ENCODE measurements around the gene APLP2.
"Not testable (repeated sequence)": the region's sequence is repeated elsewhere in the genome, so short reads cannot be mapped to it uniquely, and the experiment has no call there.

The APLP2 gene

DNA sequence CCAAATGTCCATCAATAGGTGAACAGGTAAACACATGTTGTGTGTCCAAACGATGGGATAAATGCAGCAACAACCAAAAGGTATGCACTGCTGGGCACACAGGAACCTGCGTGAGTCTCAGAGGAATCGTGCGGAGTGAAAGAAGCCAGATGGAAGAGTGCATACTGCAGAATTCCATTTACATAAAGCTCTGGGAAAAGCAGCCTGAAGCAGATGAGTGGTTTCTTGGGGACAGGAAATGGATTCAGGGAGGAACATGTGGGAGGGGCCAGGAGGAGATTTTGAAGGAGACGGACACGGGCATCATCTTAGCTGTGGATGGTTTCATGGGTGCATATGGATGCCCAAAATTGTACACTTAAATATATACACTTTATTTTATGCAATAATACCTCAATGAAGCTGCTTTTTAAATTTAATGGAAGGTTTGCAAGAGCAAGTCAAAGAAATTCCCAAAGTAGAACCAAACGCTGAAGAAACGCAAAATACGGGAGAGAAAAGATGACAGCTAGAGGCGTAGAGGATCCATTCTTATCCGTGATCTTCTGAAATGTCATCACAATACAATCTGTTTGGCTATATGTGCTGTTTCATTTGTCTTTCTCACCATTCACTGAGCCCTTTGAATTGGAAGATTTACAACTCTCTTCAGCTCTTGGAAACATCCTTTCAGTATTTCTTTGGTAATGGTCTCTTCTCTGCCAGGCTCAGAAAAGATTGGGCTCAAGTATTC is 114.3 kb downstream of the APLP2 start:
- H3K9me3 ChIP-seq (ENCODE audit: control insufficient read depth in 2 of 2, low read length in 2 of 2), result no peaks in the 10 kb centered on the region
- H3K4me3 ChIP-seq (ENCODE audit: low read length in 2 of 2), result no peak overlapping the region
- no peaks in the 10 kb centered on the region for H3K36me3 ChIP-seq (ENCODE audit: control insufficient read depth in 2 of 2, insufficient read depth in 2 of 2, low read length in 2 of 2)
- no peak overlapping the region for H3K27ac ChIP-seq (ENCODE audit: low read depth in 2 of 2, low read length in 2 of 2)
- H3K4me1 ChIP-seq (ENCODE audit: control insufficient read depth in 2 of 2, insufficient read depth in 2 of 2, low read length in 2 of 2), result peaks cover 48 to 63% of the 10 kb centered on the region in 2 donors
- H3K27me3 ChIP-seq (ENCODE audit: control insufficient read depth in 2 of 2, insufficient read depth in 2 of 2, low read length in 2 of 2), result no peaks in the 10 kb centered on the region
- no peak overlapping the region for H3K9ac ChIP-seq (ENCODE audit: low read depth in 1 of 2, low read length in 2 of 2)

DNA sequence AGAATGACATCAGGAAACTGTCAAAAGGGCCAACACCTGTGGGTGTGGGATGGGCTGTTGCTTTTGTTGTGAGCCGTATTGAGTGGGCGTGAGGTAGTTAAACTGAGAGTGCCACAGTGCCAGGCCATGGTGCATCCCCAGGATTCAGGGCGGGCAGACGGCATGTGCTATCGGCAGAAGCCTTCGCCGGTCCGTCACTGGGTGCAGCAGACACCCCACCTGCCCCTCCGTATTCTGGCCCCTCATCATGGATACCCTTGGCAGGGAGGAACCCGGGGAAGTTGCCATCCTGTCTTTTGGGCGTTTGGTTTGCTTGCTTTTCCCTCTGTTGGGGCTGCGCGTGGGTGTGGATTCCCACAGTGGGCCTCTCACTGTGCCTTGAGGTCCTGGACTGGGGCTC is 117.4 kb downstream of the APLP2 start:
- Histone ChIP-seq H3K4me3 (ENCODE audit: low read length in 2 of 2) (no peak overlapping the region), H3K27ac (ENCODE audit: low read depth in 2 of 2, low read length in 2 of 2) (peak overlapping the region in 1 of 2 donors; percentile 97), H3K36me3 (ENCODE audit: control insufficient read depth in 2 of 2, insufficient read depth in 2 of 2, low read length in 2 of 2) (peaks cover 5 to 8% of the 10 kb centered on the region in 2 donors), H3K27me3 (ENCODE audit: control insufficient read depth in 2 of 2, insufficient read depth in 2 of 2, low read length in 2 of 2) (no peaks in the 10 kb centered on the region), H3K4me1 (ENCODE audit: control insufficient read depth in 2 of 2, insufficient read depth in 2 of 2, low read length in 2 of 2) (peaks cover 38 to 58% of the 10 kb centered on the region in 2 donors), H3K9me3 (ENCODE audit: control insufficient read depth in 2 of 2, low read length in 2 of 2) (no peaks in the 10 kb centered on the region), H3K9ac (ENCODE audit: low read depth in 1 of 2, low read length in 2 of 2) (peak overlapping the region in 1 of 2 donors; percentile 45)

DNA sequence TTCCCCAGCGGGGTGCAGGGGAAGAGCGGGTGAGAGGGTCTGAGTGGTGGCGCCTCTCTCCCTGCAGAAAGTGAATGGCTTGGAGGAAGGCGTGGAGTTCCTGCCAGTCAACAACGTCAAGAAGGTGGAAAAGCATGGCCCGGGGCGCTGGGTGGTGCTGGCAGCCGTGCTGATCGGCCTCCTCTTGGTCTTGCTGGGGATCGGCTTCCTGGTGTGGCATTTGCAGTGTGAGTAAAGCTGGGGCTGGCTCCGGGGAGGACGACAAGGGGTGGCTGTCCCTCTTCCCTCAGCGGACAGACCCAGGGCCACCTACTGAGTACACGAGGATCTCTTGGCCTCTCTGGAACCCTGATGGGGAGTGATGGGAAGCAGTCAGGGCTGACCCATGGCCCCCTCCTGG is 118.4 kb downstream of the APLP2 start:
- Histone ChIP-seq H3K9me3 (ENCODE audit: control insufficient read depth in 2 of 2, low read length in 2 of 2) (no peaks in the 10 kb centered on the region), H3K36me3 (ENCODE audit: control insufficient read depth in 2 of 2, insufficient read depth in 2 of 2, low read length in 2 of 2) (peaks cover 13 to 14% of the 10 kb centered on the region in 2 donors), H3K9ac (ENCODE audit: low read depth in 1 of 2, low read length in 2 of 2) (peak overlapping the region in 1 of 2 donors; percentile 30), H3K27ac (ENCODE audit: low read depth in 2 of 2, low read length in 2 of 2) (peak overlapping the region; percentile 97 to 98), H3K4me1 (ENCODE audit: control insufficient read depth in 2 of 2, insufficient read depth in 2 of 2, low read length in 2 of 2) (peaks cover 34 to 53% of the 10 kb centered on the region in 2 donors), H3K4me3 (ENCODE audit: low read length in 2 of 2) (no peak overlapping the region), H3K27me3 (ENCODE audit: control insufficient read depth in 2 of 2, insufficient read depth in 2 of 2, low read length in 2 of 2) (no peaks in the 10 kb centered on the region)

DNA sequence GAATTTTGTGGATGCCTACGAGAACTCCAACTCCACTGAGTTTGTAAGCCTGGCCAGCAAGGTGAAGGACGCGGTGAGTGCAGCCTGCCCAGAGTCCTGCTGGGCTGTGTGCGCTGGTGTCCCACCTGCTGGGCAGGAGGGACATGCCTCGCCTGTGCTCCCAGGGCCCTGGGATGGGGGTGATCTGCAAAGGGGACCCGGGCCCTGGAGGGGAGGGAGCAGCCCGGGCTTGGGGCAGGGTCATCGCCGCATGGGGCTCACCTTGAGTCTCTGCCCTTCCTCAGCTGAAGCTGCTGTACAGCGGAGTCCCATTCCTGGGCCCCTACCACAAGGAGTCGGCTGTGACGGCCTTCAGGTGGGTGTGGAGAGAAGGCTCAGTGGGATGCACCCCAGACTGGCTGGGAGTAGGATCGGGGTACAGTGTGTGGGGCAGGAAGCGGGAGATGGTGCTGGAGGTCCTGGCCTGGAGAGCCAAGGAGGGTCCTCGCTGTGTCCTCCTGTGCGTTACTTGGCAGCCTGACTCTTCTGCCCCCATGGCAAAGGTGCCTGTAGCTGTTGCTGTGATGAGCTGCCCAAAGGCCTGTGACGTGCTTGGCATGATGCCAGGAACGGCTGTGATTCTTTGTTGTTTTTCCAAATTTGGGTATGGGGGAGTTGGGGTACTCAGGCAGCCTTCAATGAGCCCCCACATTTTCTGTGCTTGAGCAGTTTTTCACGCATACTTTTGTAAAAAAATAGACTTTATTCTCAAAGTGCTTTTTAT is 119.1 kb downstream of the APLP2 start:
- H3K27ac ChIP-seq (ENCODE audit: low read depth in 2 of 2, low read length in 2 of 2), result peak overlapping the region; percentile 97 to 98
- H3K27me3 ChIP-seq (ENCODE audit: control insufficient read depth in 2 of 2, insufficient read depth in 2 of 2, low read length in 2 of 2), result no peaks in the 10 kb centered on the region
- H3K4me1 ChIP-seq (ENCODE audit: control insufficient read depth in 2 of 2, insufficient read depth in 2 of 2, low read length in 2 of 2), result peaks cover 34 to 53% of the 10 kb centered on the region in 2 donors
- H3K4me3 ChIP-seq (ENCODE audit: low read length in 2 of 2), result no peak overlapping the region
- H3K36me3 ChIP-seq (ENCODE audit: control insufficient read depth in 2 of 2, insufficient read depth in 2 of 2, low read length in 2 of 2), result peaks cover 14 to 17% of the 10 kb centered on the region in 2 donors
- H3K9ac ChIP-seq (ENCODE audit: low read depth in 1 of 2, low read length in 2 of 2), result peak overlapping the region; percentile 56 to 79
- no peaks in the 10 kb centered on the region for H3K9me3 ChIP-seq (ENCODE audit: control insufficient read depth in 2 of 2, low read length in 2 of 2)

DNA sequence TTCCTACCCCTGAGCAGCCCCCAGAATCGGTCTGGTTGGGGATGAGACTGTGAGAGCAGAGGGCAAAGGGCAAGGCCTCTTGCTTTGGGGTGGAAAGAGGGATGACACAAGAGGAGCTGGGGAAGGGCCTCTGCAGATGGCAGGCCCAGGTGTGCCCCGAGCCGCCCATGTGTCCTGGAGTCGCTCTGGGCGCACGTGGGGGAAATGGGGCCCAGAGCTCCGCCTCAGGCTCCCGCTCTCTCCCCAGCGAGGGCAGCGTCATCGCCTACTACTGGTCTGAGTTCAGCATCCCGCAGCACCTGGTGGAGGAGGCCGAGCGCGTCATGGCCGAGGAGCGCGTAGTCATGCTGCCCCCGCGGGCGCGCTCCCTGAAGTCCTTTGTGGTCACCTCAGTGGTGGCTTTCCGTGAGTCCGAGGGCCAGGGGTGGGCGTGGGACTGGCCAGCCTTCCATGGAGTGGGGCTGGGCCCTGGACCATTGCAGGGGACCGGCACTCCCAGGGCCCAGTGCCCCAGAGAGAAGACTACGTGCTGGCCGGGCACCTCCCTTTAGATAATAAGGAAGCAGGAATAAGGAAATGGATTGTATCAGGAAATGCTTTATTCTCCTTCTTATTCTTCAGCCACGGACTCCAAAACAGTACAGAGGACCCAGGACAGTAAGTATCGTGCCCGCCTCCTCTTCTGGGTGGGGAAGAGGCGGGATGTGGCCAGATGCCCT is 120.0 kb downstream of the APLP2 start:
- Histone ChIP-seq H3K9me3 (ENCODE audit: control insufficient read depth in 2 of 2, low read length in 2 of 2) (no peaks in the 10 kb centered on the region), H3K36me3 (ENCODE audit: control insufficient read depth in 2 of 2, insufficient read depth in 2 of 2, low read length in 2 of 2) (peaks cover 23 to 25% of the 10 kb centered on the region in 2 donors), H3K4me3 (ENCODE audit: low read length in 2 of 2) (peak overlapping the region; percentile 51 to 57), H3K27me3 (ENCODE audit: control insufficient read depth in 2 of 2, insufficient read depth in 2 of 2, low read length in 2 of 2) (no peaks in the 10 kb centered on the region), H3K4me1 (ENCODE audit: control insufficient read depth in 2 of 2, insufficient read depth in 2 of 2, low read length in 2 of 2) (peaks cover 34 to 51% of the 10 kb centered on the region in 2 donors), H3K27ac (ENCODE audit: low read depth in 2 of 2, low read length in 2 of 2) (peak overlapping the region; percentile 97 to 98), H3K9ac (ENCODE audit: low read depth in 1 of 2, low read length in 2 of 2) (peak overlapping the region; percentile 72 to 79)

DNA sequence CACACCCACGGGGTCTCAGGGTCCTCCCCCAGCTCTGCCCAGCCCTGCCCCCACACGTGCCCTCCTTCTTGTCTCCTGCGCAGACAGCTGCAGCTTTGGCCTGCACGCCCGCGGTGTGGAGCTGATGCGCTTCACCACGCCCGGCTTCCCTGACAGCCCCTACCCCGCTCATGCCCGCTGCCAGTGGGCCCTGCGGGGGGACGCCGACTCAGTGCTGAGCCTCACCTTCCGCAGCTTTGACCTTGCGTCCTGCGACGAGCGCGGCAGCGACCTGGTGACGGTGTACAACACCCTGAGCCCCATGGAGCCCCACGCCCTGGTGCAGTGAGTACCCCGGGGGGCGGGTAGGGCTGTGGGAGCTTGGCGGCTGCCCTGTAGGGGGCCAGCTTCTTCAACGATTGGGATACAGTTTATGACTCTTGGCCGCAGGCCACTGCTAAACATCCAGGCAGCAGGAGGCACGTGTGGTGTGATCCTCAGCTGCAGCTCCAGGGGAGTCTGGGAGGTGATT is 120.7 kb downstream of the APLP2 start:
- peak overlapping the region; percentile 51 to 57 for H3K4me3 ChIP-seq (ENCODE audit: low read length in 2 of 2)
- peaks cover 30 to 32% of the 10 kb centered on the region in 2 donors for H3K36me3 ChIP-seq (ENCODE audit: control insufficient read depth in 2 of 2, insufficient read depth in 2 of 2, low read length in 2 of 2)
- H3K4me1 ChIP-seq (ENCODE audit: control insufficient read depth in 2 of 2, insufficient read depth in 2 of 2, low read length in 2 of 2), result peaks cover 34 to 51% of the 10 kb centered on the region in 2 donors
- peak overlapping the region; percentile 72 to 79 for H3K9ac ChIP-seq (ENCODE audit: low read depth in 1 of 2, low read length in 2 of 2)
- H3K27me3 ChIP-seq (ENCODE audit: control insufficient read depth in 2 of 2, insufficient read depth in 2 of 2, low read length in 2 of 2), result no peaks in the 10 kb centered on the region
- H3K27ac ChIP-seq (ENCODE audit: low read depth in 2 of 2, low read length in 2 of 2), result peak overlapping the region; percentile 97 to 98
- H3K9me3 ChIP-seq (ENCODE audit: control insufficient read depth in 2 of 2, low read length in 2 of 2), result no peaks in the 10 kb centered on the region

DNA sequence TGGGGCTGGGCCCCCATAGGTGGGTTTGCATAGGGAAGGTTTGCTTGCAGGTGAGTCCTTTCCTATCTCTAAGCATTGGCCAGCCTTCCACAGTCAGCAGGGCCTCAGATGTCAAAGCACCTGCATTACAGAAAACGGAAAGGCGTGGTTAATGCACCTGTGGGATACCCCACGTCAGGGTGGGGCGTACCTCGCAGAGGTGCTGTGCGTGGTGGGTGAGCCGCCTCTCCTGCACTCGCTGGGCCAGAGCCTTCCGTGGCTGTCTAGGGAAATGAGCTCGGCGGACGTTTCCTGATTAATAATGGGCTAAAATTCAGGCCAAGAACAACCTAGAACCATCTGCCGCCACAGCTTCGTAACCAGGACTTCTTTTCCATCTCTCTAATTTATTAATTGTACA is 122.2 kb downstream of the APLP2 start:
- Histone ChIP-seq H3K27me3 (ENCODE audit: control insufficient read depth in 2 of 2, insufficient read depth in 2 of 2, low read length in 2 of 2) (no peaks in the 10 kb centered on the region), H3K9ac (ENCODE audit: low read depth in 1 of 2, low read length in 2 of 2) (no peak overlapping the region), H3K4me3 (ENCODE audit: low read length in 2 of 2) (no peak overlapping the region), H3K4me1 (ENCODE audit: control insufficient read depth in 2 of 2, insufficient read depth in 2 of 2, low read length in 2 of 2) (peaks cover 28 to 47% of the 10 kb centered on the region in 2 donors), H3K9me3 (ENCODE audit: control insufficient read depth in 2 of 2, low read length in 2 of 2) (no peaks in the 10 kb centered on the region), H3K36me3 (ENCODE audit: control insufficient read depth in 2 of 2, insufficient read depth in 2 of 2, low read length in 2 of 2) (peaks cover 39% of the 10 kb centered on the region in 2 donors), H3K27ac (ENCODE audit: low read depth in 2 of 2, low read length in 2 of 2) (peak overlapping the region in 1 of 2 donors; percentile 32)

DNA sequence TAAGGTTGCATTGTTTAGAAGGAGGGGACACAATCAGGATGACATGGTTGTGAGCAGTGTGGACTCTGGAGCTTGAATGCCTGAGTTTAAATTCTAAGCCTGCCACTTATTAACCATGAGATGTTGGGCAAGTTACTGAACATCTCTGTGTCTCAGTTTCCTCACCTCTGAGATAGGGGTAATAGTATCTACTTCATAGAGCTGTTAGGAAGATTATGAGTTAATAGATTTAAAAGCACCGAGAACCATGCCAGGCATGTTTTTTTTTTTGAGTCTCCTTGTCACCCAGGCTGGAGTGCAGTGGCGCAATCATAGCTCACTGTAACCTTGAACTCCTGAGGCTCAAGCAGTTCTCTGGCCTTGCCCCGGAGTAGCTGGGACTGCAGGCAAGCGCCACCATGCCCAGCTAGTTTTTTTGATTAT is 123.2 kb downstream of the APLP2 start:
- Histone ChIP-seq H3K4me3 (ENCODE audit: low read length in 2 of 2) (no peak overlapping the region), H3K27ac (ENCODE audit: low read depth in 2 of 2, low read length in 2 of 2) (peak overlapping the region in 1 of 2 donors; percentile 48), H3K9ac (ENCODE audit: low read depth in 1 of 2, low read length in 2 of 2) (no peak overlapping the region), H3K9me3 (ENCODE audit: control insufficient read depth in 2 of 2, low read length in 2 of 2) (no peaks in the 10 kb centered on the region), H3K36me3 (ENCODE audit: control insufficient read depth in 2 of 2, insufficient read depth in 2 of 2, low read length in 2 of 2) (peaks cover 48 to 49% of the 10 kb centered on the region in 2 donors), H3K27me3 (ENCODE audit: control insufficient read depth in 2 of 2, insufficient read depth in 2 of 2, low read length in 2 of 2) (no peaks in the 10 kb centered on the region), H3K4me1 (ENCODE audit: control insufficient read depth in 2 of 2, insufficient read depth in 2 of 2, low read length in 2 of 2) (peaks cover 23 to 37% of the 10 kb centered on the region in 2 donors)

DNA sequence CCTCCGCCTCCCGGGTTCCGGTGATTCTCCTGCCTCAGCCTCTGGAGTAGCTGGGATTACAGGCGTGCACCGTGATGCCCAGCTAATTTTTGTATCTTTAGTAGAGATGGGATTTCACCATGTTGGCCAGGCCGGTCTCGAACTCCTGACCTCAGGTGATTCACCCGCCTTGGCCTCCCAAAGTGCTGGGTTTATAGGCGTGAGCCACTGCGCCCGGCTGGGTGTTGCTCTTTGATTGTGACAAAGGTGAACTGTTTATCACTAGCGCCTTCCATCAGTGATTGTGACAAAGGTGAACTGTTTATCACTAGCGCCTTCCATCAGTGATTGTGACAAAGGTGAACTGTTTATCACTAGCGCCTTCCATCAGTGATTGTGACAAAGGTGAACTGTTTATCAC is 123.9 kb downstream of the APLP2 start:
- H3K4me3 ChIP-seq (ENCODE audit: low read length in 2 of 2); H3K9me3 ChIP-seq (ENCODE audit: control insufficient read depth in 2 of 2, low read length in 2 of 2); H3K27me3 ChIP-seq (ENCODE audit: control insufficient read depth in 2 of 2, insufficient read depth in 2 of 2, low read length in 2 of 2); H3K9ac ChIP-seq (ENCODE audit: low read depth in 1 of 2, low read length in 2 of 2): not testable (repeated sequence)
- peak overlapping the region; percentile 2 to 48 for H3K27ac ChIP-seq (ENCODE audit: low read depth in 2 of 2, low read length in 2 of 2)
- peaks cover 20 to 30% of the 10 kb centered on the region in 2 donors for H3K4me1 ChIP-seq (ENCODE audit: control insufficient read depth in 2 of 2, insufficient read depth in 2 of 2, low read length in 2 of 2)
- H3K36me3 ChIP-seq (ENCODE audit: control insufficient read depth in 2 of 2, insufficient read depth in 2 of 2, low read length in 2 of 2), result peaks cover 54 to 56% of the 10 kb centered on the region in 2 donors

Data from mucosa of rectum (tissue), 2 donors.